GM18909 (cell line): ENCODE data around the gene TOLLIP.
"Not testable (repeated sequence)": the region's sequence is repeated elsewhere in the genome, so short reads cannot be mapped to it uniquely, and the experiment has no call there.

Source experiments
- ATAC-seq: cut with Tn5 transposase; IDR thresholded peaks from one replicate; pipeline ENCODE4 v1.9.1; 2021; ENCODE audit warnings: mild to moderate bottlenecking; ENCODE audit not compliant: unreplicated experiment, poor library complexity

TOLLIP gene

GRCh38 chr11:1344056-1344635 lies 34.7 kb upstream of the TOLLIP start:
- no peak for ATAC-seq

GRCh38 chr11:1343391-1344055 lies 34.1 kb upstream of the TOLLIP start:
- no peak for ATAC-seq

DNA sequence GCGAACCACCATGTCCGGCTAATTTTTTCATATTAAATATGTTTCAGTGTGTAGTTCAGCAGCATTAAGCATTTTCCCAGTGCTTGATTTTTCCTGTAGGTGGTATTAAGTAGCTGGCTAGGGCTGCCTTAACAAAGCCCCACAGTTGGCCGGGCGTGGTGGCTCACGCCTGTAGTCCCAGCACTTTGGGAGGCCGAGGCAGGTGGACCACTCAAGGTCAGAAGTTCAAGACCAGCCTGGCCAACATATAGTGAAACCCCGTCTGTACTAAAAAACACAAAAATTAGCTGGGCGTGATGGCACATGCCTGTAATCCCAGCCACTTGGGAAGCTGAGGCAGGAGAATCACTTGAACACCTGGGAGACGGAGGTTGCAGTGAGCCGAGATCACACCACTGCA lies 33.5 kb upstream of the TOLLIP start:
- no peak for ATAC-seq

DNA sequence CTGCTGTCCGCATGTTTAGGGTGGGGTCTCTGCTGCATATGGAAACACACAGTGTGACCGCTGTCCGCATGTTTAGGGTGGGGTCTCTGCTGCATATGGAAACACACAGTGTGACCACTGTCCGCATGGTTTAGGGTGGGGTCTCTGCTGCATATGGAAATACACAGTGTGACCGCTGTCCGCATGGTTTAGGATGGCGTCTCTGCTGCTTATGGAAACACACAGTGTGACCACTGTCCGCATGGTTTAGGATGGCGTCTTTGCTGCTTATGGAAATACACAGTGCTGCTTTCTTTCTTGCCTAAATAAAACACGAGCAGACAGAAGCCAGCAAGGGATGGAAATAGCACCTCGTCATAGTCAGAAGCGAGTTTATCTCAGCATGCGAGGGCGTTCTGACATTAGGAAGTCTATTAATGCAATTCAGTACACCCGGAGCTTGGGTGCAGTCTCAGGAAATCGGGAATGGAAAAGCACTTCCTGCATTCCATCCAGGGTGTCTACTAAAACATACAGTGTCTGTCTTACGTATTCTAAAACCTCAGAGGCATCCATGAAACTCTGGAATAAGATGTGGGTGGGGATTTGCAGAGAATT lies 32.6 kb upstream of the TOLLIP start:
- no peak for ATAC-seq

- not testable (repeated sequence) for ATAC-seq
These were observed 31.8 kb upstream of the TOLLIP start for GRCh38 chr11:1341226-1341625.

- ATAC-seq = no peak
These were observed 30.7 kb upstream of the TOLLIP start for GRCh38 chr11:1340111-1340510.

GRCh38 chr11:1339066-1339675 lies 29.7 kb upstream of the TOLLIP start:
- no peak for ATAC-seq

DNA sequence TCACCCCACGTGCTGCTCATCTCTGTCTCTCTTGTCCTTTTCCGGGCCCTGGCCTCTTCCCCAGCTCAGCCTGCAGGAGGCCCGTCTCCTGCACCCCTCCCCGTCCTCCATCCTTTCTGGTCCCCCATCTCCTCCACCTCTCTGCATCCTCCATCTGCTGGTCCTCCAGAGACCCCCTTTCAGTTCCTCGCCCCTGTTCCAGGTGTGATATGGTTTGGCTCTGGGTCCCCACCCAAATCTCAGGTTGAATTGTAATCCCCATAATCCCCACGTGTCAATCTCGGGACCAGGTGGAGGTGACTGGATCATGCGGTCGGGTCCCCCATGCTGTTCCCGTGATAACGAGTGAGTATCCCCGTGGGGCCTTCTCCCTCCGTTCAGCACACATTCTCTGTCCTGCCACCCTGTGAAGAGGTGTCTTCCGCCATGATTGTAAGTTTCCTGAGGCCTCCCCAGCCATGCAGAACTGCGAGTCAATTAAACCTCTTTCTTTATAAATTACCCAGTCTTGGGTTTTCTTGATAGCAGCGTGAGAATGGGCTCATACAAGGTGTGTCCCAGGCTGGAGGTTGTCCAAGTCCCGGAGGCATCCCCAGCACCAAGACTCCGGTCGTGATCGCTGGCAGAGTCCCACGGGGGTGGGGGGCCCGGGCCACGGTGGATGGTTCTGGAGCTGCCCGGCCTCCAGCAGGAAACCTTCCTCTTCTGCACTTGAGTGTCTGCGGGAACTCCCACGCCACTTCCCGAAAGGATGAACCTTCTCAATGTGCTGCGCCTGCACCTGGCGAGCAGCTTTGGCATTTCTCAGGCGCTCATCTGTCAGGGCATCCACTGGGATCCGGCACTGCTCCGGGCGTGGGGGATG lies 29.0 kb upstream of the TOLLIP start:
- ATAC-seq = no peak

- ATAC-seq = no peak
These were observed 28.2 kb upstream of the TOLLIP start for GRCh38 chr11:1337647-1338007.

- no peak for ATAC-seq
These were observed 27.6 kb upstream of the TOLLIP start for GRCh38 chr11:1336836-1337646.

DNA sequence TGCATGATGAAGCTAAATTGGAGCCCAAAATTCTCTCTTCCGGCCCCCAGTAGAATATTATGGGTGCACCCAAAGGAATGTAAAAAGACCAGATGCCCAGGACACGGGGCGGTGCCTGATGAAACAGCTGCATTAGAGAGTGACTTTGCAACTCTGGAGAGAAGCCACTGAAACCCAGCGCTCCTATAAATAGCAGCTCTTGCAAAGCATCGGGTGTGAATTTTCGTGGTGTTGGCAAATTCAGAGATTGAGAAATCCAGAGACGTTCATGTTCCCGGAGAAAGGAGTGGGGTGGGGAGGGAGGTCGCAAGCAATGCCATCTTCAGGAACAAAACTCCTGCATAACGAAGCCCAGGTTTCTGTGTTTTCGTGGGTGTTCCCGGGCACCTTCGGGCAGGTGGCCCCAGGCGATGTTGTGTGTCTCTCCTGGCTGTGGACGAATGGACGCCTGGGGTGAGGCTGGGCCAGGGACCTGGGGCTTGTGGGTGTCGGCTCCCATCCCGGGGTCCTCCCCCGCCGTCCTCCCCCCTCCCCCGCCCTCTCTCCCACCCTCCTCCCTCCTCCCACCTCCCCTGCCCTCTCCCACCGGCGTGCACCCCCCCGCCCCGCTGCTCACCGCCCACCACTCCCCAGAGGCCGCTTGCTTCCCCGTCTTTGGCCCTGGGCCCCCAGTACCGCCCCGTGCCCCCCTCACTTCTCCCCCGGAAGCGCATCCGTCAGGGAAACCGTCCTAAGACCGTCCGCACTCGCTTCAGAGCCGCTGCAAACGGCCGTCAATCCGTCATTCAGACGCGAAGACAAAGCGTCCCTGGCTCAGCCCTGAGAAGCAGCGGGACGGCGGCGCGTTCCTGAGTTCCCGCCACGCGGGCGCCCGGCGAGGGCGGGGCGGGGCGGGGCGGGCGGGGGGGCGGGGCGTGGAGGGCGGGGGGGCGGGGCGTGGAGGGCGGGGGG lies 26.7 kb upstream of the TOLLIP start:
- ATAC-seq = no peak

- no peak for ATAC-seq
These were observed 25.9 kb upstream of the TOLLIP start for GRCh38 chr11:1335264-1335810.

GRCh38 chr11:1333860-1334259 lies 24.4 kb upstream of the TOLLIP start:
- ATAC-seq = no peak

DNA sequence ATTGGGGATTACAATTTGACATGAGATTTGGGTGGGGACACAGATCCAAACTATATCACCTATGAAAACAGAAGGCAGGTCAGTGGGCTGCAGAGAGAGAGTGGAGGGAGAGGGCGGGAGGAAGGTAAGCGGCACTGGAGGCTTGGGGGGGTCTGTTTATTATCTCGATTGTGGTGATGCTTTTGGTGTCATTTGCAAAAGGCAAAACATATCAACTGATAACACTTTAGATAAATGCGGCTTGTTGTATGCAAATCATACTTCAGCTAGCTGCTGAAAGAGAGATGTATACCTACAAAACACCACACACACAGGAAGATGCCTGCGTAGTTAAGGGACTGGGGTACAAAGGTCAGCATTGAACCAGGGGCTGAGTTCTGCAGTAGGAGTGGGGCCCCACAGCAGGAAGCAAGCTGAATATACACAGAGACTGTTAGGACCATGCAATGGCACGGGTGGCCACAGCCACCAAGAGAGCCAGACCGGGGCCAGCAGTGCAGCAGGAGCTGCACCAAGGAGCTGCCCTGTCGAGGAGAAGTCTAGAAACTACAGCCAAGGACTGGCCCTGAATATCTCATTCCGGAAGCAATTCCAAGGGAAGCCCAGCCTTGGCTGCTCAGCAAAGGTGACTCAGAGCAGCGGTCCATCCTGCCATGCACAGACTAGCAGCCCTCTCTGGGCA lies 23.8 kb upstream of the TOLLIP start:
- ATAC-seq = no peak

GRCh38 chr11:1330473-1330872 lies 21.0 kb upstream of the TOLLIP start:
- no peak for ATAC-seq

GRCh38 chr11:1327064-1327460 lies 17.6 kb upstream of the TOLLIP start:
- ATAC-seq = no peak

DNA sequence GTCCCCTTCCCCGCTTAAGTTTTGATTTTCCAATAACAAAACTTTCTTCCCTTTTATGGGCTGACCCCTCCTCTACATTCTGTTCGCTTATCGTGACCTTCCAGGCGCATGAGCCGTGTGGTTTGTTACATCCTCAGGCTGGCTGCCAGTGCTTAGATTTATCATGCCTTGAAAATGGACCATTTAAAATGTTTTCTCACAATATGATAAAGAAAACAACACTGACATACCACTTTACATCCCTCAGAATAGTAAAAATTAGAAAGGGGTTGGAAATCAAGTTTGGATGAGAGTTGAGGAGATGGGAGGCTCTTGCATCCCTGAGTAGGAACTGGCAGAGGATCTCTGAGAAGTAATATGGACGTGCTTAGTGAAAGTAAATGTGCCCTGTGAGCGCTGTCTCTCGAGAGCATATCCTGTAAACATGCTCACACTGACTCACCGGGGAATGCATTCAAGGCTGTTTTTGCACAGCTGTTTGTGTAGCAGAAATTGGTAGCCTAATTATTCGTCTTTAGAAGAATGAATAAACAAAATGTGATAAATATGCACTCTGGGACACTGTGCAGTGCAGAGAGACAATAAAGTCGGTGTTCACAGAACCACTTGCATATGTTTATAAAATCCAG lies 17.1 kb upstream of the TOLLIP start:
- ATAC-seq = no peak

DNA sequence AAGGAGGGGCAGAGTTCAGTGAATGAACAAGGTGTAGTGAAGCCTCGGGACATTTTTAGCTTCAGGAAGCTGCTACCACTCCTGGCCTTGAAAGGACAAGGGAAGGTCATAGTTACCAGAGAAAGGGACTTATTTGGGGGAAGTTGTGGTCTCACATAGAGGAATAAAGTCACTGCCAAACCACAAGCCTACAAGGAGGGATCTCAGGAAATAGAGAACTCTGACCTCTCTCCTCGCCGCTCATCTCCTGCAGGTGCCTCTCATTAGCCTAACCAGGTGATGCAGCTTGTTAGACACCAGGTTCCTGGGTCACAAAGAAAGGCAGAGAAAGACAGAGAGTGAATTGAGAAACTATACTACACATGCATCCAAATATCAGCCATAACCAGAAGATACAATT lies 14.3 kb upstream of the TOLLIP start:
- ATAC-seq = no peak
